NCI-H146 treated with DMSO at 0.1 percent for 48 hours (cell line): ENCODE measurements around the gene SUPT20HL1.
"Not testable (repeated sequence)": the region's sequence is repeated elsewhere in the genome, so short reads cannot be mapped to it uniquely, and the experiment has no call there.

ENCODE experiments used
- DNase-seq: peaks from one replicate; lab custom pipeline; 2025; ENCODE audit not compliant: unreplicated experiment; lab: John Stamatoyannopoulos, UW

Gene SUPT20HL1

GRCh38 chrX:24362089-24362745 is 1.8 kb downstream of the SUPT20HL1 start:
- DNase-seq: not testable (repeated sequence)

- DNase-seq: not testable (repeated sequence)
Measured at GRCh38 chrX:24363432-24364181, 3.2 kb downstream of the SUPT20HL1 start.

GRCh38 chrX:24364326-24364725 is 3.9 kb downstream of the SUPT20HL1 start:
- DNase-seq: no peak

DNA sequence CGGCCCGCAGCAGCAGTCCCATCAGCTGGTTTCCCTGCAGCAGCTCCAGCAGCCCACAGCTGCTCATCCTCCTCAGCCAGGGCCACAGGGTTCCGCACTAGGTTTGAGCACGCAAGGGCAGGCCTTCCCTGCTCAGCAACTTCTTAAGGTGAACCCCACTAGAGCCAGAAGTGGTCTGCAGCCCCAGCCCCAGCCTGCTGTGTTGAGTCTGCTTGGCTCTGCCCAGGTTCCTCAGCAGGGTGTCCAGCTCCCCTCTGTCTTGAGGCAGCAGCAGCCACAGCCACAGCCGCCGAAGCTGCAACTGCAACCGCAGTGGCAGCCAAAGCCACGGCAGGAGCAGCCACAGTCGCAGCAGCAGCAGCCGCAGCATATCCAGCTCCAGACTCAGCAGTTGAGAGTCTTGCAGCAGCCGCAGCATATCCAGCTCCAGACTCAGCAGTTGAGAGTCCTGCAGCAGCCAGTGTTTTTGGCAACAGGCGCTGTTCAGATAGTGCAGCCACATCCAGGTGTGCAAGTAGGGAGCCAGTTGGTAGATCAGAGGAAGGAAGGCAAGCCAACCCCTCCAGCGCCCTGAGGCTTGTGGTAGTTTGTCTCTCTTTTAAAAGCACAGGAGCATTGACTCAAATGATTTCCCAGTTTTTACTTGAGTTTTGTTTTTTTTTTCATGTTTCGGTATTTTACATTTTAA is 4.6 kb downstream of the SUPT20HL1 start:
- no peak for DNase-seq

DNA sequence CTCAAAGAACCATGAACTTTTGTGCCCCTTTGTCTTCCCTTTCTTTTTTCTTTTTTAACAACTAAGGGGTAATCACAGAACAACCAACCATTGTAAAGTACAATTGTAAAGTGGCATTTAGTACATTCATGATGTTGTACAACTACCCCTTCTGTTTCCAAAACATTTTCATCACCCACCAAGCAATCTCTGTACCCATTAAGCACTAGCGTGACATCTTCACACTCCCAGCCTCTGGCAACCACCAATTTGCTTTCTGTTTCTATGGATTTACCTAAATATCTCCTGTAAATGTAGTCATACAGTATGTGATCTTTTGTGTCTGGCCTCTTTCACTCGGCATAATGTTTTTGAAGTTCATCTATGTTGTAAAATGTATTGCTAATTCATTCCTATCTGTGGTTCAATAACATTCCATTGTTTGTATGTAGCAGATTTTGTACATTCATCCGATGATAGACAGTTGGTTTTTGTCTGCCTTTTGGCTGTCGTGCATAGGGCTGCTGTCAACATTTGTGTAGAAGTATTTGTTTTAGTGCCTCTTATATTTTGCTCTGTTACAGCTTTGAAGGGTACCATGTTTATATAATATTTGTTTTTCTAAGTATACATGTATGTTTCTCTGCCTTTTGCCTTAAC is 6.4 kb downstream of the SUPT20HL1 start:
- DNase-seq: not testable (repeated sequence)

- no peak for DNase-seq
Measured at GRCh38 chrX:24369816-24370215, 9.4 kb downstream of the SUPT20HL1 start.

DNA sequence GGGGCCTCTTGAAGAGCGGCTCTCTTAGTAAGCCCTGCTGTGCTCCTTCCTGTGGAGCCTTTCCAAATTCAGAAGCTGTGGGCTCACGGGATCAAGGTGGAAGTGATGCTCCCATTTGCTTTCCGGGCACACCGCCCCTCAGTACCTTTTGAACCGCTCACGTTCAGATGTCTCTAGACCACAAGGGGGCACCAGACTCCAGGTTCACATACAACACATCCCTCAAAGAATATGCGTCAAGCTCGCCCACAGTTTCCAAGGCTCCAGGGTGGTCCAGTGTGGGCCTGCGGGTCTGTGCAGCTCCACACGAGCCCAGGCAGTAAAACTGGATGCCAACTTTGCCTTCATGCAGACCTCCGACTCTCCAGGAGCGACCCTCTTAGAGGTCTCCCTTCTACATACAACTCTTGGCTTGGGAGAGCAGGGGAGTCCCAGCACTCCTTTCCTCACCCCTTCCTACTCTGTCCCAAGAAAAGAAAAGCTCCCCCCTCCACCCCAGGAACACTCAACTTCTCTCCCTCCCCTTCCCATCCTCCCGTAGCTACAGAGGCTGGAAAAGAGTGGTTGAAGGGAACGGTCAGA is 11.0 kb downstream of the SUPT20HL1 start:
- no peak for DNase-seq

- DNase-seq: no peak
Measured at GRCh38 chrX:24372021-24372763, 11.8 kb downstream of the SUPT20HL1 start.

- no peak for DNase-seq
Measured at GRCh38 chrX:24375600-24376131, 15.2 kb downstream of the SUPT20HL1 start.

DNA sequence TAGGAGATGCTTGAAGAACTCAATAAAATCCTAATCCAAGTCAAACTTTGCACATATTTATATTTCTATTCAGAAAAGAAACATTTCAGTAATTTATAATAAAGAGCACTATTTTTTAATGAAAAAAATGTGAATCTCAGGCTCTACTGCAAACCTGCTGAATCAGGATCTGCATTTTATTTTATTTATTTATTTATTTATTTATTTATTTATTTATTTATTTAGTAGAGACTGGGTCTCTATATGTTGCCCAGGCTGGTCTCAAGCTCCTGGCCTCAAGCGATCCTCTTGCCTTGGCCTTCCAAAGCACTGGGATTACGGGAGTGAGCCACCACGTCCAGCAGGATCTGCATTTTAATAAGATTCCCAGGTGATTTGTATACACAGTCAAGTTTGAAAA is 16.0 kb downstream of the SUPT20HL1 start:
- DNase-seq: no peak

DNA sequence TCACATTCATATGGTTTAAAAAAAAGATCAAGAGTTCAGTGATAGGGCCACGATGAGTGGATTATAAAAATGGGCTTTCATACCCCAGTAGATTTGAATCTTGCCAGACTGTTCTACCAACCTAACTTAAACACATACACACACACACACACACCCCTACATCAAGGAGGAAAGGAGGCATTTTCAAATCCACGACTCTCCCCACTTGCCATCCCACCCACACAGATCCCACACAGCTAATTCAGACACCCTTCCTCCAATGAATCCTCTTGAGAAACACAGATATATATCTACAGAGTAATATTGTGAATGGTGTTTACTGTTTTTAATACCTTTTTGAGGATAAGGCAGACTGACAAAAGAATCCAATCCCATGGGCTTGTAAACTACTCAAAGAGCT is 16.8 kb downstream of the SUPT20HL1 start:
- DNase-seq: no peak

GRCh38 chrX:24377911-24378468 is 17.6 kb downstream of the SUPT20HL1 start:
- DNase-seq: no peak

GRCh38 chrX:24378706-24379105 is 18.3 kb downstream of the SUPT20HL1 start:
- DNase-seq: no peak

GRCh38 chrX:24380262-24381187 is 20.1 kb downstream of the SUPT20HL1 start:
- DNase-seq: no peak

DNA sequence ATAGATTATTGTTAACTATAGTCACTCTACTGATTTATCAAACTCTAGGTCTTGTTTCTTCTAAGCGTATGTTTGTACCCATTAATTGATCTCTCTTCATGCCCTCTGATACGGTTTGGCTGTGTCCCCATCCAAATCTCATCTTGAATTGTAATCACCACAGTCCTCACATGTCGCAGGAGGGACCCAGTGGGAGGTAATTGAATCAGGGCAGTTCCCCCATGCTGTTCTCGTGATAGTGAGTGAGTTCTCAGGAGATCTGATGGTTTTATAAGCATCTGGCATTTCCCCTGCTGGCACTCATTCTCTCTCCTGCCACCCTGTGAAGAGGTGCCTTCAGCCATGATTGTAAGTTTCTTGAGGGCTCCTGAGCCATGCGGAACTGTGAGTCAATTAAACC is 21.9 kb downstream of the SUPT20HL1 start:
- DNase-seq: not testable (repeated sequence)

DNA sequence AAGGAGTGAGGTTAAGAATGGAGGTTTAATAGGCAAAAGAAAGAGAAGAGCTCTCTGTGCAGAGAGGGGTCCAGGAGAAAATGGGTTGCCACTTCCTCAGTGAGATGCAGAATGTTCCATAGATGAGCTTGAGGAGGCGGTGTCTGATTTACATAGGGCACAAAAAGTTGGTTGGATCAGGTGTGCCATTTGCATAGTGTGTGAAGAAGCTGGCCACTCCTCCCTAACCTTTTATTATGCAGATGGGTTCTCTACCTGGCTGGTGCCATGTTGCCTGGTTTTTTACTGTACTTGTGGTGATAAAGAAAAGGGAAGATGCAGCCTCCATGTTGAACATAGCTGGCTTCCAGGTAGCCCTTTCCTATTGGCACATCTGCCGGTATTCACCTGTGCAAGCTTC is 27.3 kb downstream of the SUPT20HL1 start:
- DNase-seq: no peak

DNA sequence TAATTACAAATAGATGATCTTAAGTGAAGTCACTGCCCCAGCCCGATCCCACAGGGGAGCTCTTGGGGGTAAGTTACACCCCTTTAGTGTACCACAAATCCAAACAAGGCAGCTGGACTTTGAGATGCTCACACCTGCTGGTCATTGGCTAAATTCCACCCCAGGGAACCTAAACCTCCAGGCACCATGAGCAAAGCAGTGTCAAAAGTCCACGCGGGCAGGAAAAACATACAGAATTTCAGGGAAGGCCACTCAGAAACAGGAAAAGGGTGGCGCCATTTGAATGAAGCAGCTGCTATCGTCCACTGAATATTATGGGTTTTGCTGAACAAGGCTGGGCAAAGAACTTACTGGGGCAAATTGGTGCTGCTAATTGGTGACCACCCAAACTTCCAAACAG is 30.9 kb downstream of the SUPT20HL1 start:
- no peak for DNase-seq

DNA sequence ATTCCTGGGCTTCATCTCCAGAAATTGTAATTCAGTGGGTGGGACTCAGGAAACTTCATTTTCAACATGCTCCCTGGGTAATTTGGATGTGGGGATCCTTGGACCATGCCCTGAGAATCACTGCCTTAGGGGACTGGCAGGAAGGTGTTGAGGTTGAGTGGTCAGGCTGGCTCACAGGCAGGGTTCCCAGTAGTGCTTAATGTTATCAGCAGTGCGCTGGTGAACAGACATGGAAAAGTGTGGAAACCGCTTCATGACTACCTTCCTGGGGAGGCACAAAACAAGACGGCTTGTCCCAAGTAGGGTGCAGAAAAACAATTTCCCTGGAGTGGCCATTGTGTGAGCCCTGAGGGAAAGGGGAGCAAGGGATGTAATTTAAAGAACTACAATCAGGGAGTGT is 31.4 kb downstream of the SUPT20HL1 start:
- no peak for DNase-seq

- no peak for DNase-seq
Measured at GRCh38 chrX:24392709-24393108, 32.3 kb downstream of the SUPT20HL1 start.
